Measurements from ENCODE around the gene TCN1.

Gene TCN1

GRCh38 chr11:59878575-59878974, 12.3 kb upstream of the TCN1 start, which contains the start of gene OOSP3:
Gene OOSP3 (plus strand): TSS chr11:59878782. CDS start chr11:59878809, 27 bp downstream.
- no peak for TF ChIP-seq GABPA (IDR thresholded peaks at IDR 0.05; ENCODE audit: low read depth)
- TF ChIP-seq POLR2AphosphoS5 (IDR thresholded peaks at IDR 0.05; ENCODE audit: low read depth): no peak
- no peak for TF ChIP-seq REST (IDR thresholded peaks at IDR 0.05; ENCODE audit: insufficient replicate concordance, low read depth)
- TF ChIP-seq SPI1 (IDR thresholded peaks at IDR 0.05; ENCODE audit: borderline replicate concordance, low read depth): no peak
- TF ChIP-seq CTCF (IDR thresholded peaks at IDR 0.05; ENCODE audit: insufficient read depth, low read length): no peak
- H3K4me3 ChIP-seq (replicated peaks; ENCODE audit: insufficient read depth, low read length): no peak within 1 kb of the TSS
- H3K27me3 ChIP-seq (ENCODE audit: insufficient read depth, poor library complexity, severe bottlenecking): no peaks in the 10 kb centered on the region
- no peak within 1 kb of the TSS for H3K27ac ChIP-seq (replicated peaks)
- DNase-seq (ENCODE audit: low read depth in 1 of 2, low spot score in 1 of 2): no peak

GRCh38 chr11:59877784-59878183, 11.5 kb upstream of the TCN1 start:
- Histone ChIP-seq H3K4me3 (replicated peaks; ENCODE audit: insufficient read depth, low read length) (no peak overlapping the region), H3K27me3 (ENCODE audit: insufficient read depth, poor library complexity, severe bottlenecking) (no peaks in the 10 kb centered on the region), H3K27ac (replicated peaks) (no peak overlapping the region)
- TF ChIP-seq SPI1 (IDR thresholded peaks at IDR 0.05; ENCODE audit: borderline replicate concordance, low read depth): no peak
- no peak for DNase-seq (ENCODE audit: low read depth in 1 of 2, low spot score in 1 of 2)

- no peak for TF ChIP-seq SPI1 (IDR thresholded peaks at IDR 0.05; ENCODE audit: borderline replicate concordance, low read depth)
- no peak for TF ChIP-seq REST (IDR thresholded peaks at IDR 0.05; ENCODE audit: insufficient replicate concordance, low read depth)
- TF ChIP-seq GABPA (IDR thresholded peaks at IDR 0.05; ENCODE audit: low read depth): no peak
- TF ChIP-seq CTCF (IDR thresholded peaks at IDR 0.05; ENCODE audit: insufficient read depth, low read length): no peak
- TF ChIP-seq POLR2AphosphoS5 (IDR thresholded peaks at IDR 0.05; ENCODE audit: low read depth): no peak
- DNase-seq (ENCODE audit: low read depth in 1 of 2, low spot score in 1 of 2): no peak
- Histone ChIP-seq H3K4me3 (replicated peaks; ENCODE audit: insufficient read depth, low read length) (no peak overlapping the region), H3K27ac (replicated peaks) (no peak overlapping the region), H3K27me3 (ENCODE audit: insufficient read depth, poor library complexity, severe bottlenecking) (no peaks in the 10 kb centered on the region)
These were observed 11.0 kb upstream of the TCN1 start for GRCh38 chr11:59877325-59877724.

GRCh38 chr11:59875856-59876519, 9.7 kb upstream of the TCN1 start:
- no peak for DNase-seq (ENCODE audit: low read depth in 1 of 2, low spot score in 1 of 2)
- TF ChIP-seq GABPA (IDR thresholded peaks at IDR 0.05; ENCODE audit: low read depth) (no peak), SPI1 (IDR thresholded peaks at IDR 0.05; ENCODE audit: borderline replicate concordance, low read depth) (no peak), CTCF (IDR thresholded peaks at IDR 0.05; ENCODE audit: insufficient read depth, low read length) (no peak), POLR2AphosphoS5 (IDR thresholded peaks at IDR 0.05; ENCODE audit: low read depth) (no peak), REST (IDR thresholded peaks at IDR 0.05; ENCODE audit: insufficient replicate concordance, low read depth) (no peak)
- no peak overlapping the region for H3K4me3 ChIP-seq (replicated peaks; ENCODE audit: insufficient read depth, low read length)
- H3K27me3 ChIP-seq (ENCODE audit: insufficient read depth, poor library complexity, severe bottlenecking): no peaks in the 10 kb centered on the region
- H3K27ac ChIP-seq (replicated peaks): no peak overlapping the region
